Measurements from ENCODE around the gene NUDT2. TPM values are rescaled to one million over a fixed set of nuclear protein-coding genes. Genes with fewer than 3 reads are reported as not detected.

Gene NUDT2
- total RNA-seq, 1 experiment from 2014 or later: 14.4 TPM

GRCh38 chr9:34343605-34344004 lies 14.2 kb downstream of the NUDT2 start:
- no peaks in the 10 kb centered on the region for H3K9me3 Mint-ChIP-seq (ENCODE audit: unreplicated experiment)
- H3K36me3 Mint-ChIP-seq (ENCODE audit: insufficient read depth, unreplicated experiment): peaks cover 5% of the 10 kb centered on the region
- no peak for DNase-seq
- ChIA-PET POLR2A (interaction anchor here (0.6 kb wide), 1 partner anchor 270 kb away, joined by 3 read pairs; no protein-coding TSS in a partner anchor), CTCF (interaction anchor here (0.6 to 1.0 kb wide), 2 partner anchors 22 to 31 kb away, joined by 3 read pairs; no protein-coding TSS in a partner anchor)
- no peak overlapping the region for H3K27ac Mint-ChIP-seq (ENCODE audit: unreplicated experiment)
- intact Hi-C loops (cut with micrococcal nuclease; ENCODE audit: unreplicated experiment): loop anchor here (2.0 kb wide), 1 partner anchor 31 kb away; no protein-coding TSS in a partner anchor
- Histone ChIP-seq H3K27me3 (replicated peaks; ENCODE audit: control insufficient read depth, insufficient read depth, low read length) (no peaks in the 10 kb centered on the region), H3K4me3 (ENCODE audit: low read depth, low read length) (no peak overlapping the region), H3K4me1 (peaks cover 18% of the 10 kb centered on the region), H3K9me3 (no peaks in the 10 kb centered on the region), H3K36me3 (ENCODE audit: control insufficient read depth, insufficient read depth, low read length) (no peaks in the 10 kb centered on the region)
- no TSS peak for BruUV-seq (replicated peaks)
- no peaks in the 10 kb centered on the region for H3K27me3 Mint-ChIP-seq (ENCODE audit: insufficient read depth, unreplicated experiment)
- H3K4me1 Mint-ChIP-seq (ENCODE audit: low read depth, unreplicated experiment): peaks cover 13% of the 10 kb centered on the region
- no peak for TF ChIP-seq CTCF (IDR thresholded peaks at IDR 0.05; ENCODE audit: insufficient read depth in 1 of 2, low read depth in 1 of 2, low read length in 1 of 2, severe bottlenecking in 1 of 2, unreplicated experiment in 1 of 2)
- no peak overlapping the region for H3K4me3 Mint-ChIP-seq (ENCODE audit: unreplicated experiment)

- Histone ChIP-seq H3K27me3 (replicated peaks; ENCODE audit: control insufficient read depth, insufficient read depth, low read length) (no peaks in the 10 kb centered on the region), H3K9me3 (0 out of 2 replicates have a peak, but pooled peaks cover 2% of the 10 kb centered on the region), H3K4me3 (ENCODE audit: low read depth, low read length) (no peak overlapping the region), H3K36me3 (ENCODE audit: control insufficient read depth, insufficient read depth, low read length) (no peaks in the 10 kb centered on the region), H3K4me1 (peaks cover 23% of the 10 kb centered on the region)
- Mint-ChIP-seq H3K36me3 (ENCODE audit: insufficient read depth, unreplicated experiment) (peaks cover 5% of the 10 kb centered on the region), H3K27me3 (ENCODE audit: insufficient read depth, unreplicated experiment) (no peaks in the 10 kb centered on the region), H3K9me3 (ENCODE audit: unreplicated experiment) (no peaks in the 10 kb centered on the region), H3K4me3 (ENCODE audit: unreplicated experiment) (no peak overlapping the region), H3K27ac (ENCODE audit: unreplicated experiment) (peak overlapping the region; percentile 64), H3K4me1 (ENCODE audit: low read depth, unreplicated experiment) (peaks cover 19% of the 10 kb centered on the region)
- CTCF ChIA-PET: interaction anchor here (0.7 to 1.2 kb wide), 2 partner anchors 30 to 273 kb away, joined by 4 read pairs; partner anchors contain the start of gene MYORG
- no TSS peak for BruUV-seq (replicated peaks)
- TF ChIP-seq CTCF (IDR thresholded peaks at IDR 0.05; ENCODE audit: insufficient read depth in 1 of 2, low read depth in 1 of 2, low read length in 1 of 2, severe bottlenecking in 1 of 2, unreplicated experiment in 1 of 2): no peak
- POLR2A ChIA-PET: interaction anchor here (0.6 to 1.2 kb wide), 2 partner anchors 28 to 156 kb away, joined by 4 to 6 read pairs; no protein-coding TSS in a partner anchor
- intact Hi-C loops (cut with micrococcal nuclease; ENCODE audit: unreplicated experiment): no loop called here
- DNase-seq: peak in 1 of 2 experiments; percentile 9
Measured at GRCh38 chr9:34346873-34347799, 17.8 kb downstream of the NUDT2 start.

GRCh38 chr9:34347800-34348158 lies 18.4 kb downstream of the NUDT2 start:
- Histone ChIP-seq H3K4me3 (ENCODE audit: low read depth, low read length) (no peak overlapping the region), H3K27me3 (replicated peaks; ENCODE audit: control insufficient read depth, insufficient read depth, low read length) (no peaks in the 10 kb centered on the region), H3K4me1 (peaks cover 26% of the 10 kb centered on the region), H3K9me3 (0 out of 2 replicates have a peak, but pooled peaks cover 2% of the 10 kb centered on the region), H3K36me3 (ENCODE audit: control insufficient read depth, insufficient read depth, low read length) (no peaks in the 10 kb centered on the region)
- H3K4me3 Mint-ChIP-seq (ENCODE audit: unreplicated experiment): no peak overlapping the region
- BruUV-seq (replicated peaks): no TSS peak
- peaks cover 5% of the 10 kb centered on the region for H3K36me3 Mint-ChIP-seq (ENCODE audit: insufficient read depth, unreplicated experiment)
- intact Hi-C loops (cut with micrococcal nuclease; ENCODE audit: unreplicated experiment): no loop called here
- no peak for TF ChIP-seq CTCF (IDR thresholded peaks at IDR 0.05; ENCODE audit: insufficient read depth in 1 of 2, low read depth in 1 of 2, low read length in 1 of 2, severe bottlenecking in 1 of 2, unreplicated experiment in 1 of 2)
- H3K9me3 Mint-ChIP-seq (ENCODE audit: unreplicated experiment): no peaks in the 10 kb centered on the region
- ChIA-PET POLR2A (interaction anchor here (0.6 to 1.2 kb wide), 2 partner anchors 27 to 156 kb away, joined by 4 to 6 read pairs; no protein-coding TSS in a partner anchor), CTCF (interaction anchor here (0.7 to 1.2 kb wide), 2 partner anchors 29 to 272 kb away, joined by 4 read pairs; partner anchors contain the start of gene MYORG)
- H3K27ac Mint-ChIP-seq (ENCODE audit: unreplicated experiment): peak overlapping the region; percentile 64
- no peaks in the 10 kb centered on the region for H3K27me3 Mint-ChIP-seq (ENCODE audit: insufficient read depth, unreplicated experiment)
- DNase-seq: no peak
- H3K4me1 Mint-ChIP-seq (ENCODE audit: low read depth, unreplicated experiment): peaks cover 19% of the 10 kb centered on the region
